Activated naive CD4-positive, alpha-beta T cell treated with anti-CD3 and anti-CD28 coated beads for 36 hours (primary cell): ENCODE measurements around the gene ELK1. TPM values are rescaled to one million over a fixed set of nuclear protein-coding genes. Genes with fewer than 3 reads are reported as not detected.

Experiments
- CTCF ChIA-PET: fragments of 350-600 bp; sonication (Branson Sonifier 250); formaldehyde crosslinking; loops from one replicate; lab custom pipeline; 2021; ENCODE audit warnings: antibody characterized with exemption; lab: Charles Lee
- DNase-seq: peaks from one replicate; pipeline ENCODE4 v3.0.0-alpha.2; 2020
- H3K27ac Mint-ChIP-seq: one replicate; pipeline ENCODE4 v1.8.0; 2021; ENCODE audit warnings: mild to moderate bottlenecking, mixed read lengths
- H3K27me3 Mint-ChIP-seq: one replicate; pipeline ENCODE4 v1.8.0; 2021; ENCODE audit warnings: low read depth, mixed read lengths
- H3K36me3 Mint-ChIP-seq: one replicate; pipeline ENCODE4 v1.8.0; 2021; ENCODE audit warnings: low read depth, mixed read lengths
- H3K4me1 Mint-ChIP-seq: one replicate; pipeline ENCODE4 v1.8.0; 2021; ENCODE audit warnings: low read depth, mixed read lengths
- H3K4me3 Mint-ChIP-seq: one replicate; pipeline ENCODE4 v1.8.0; 2021; ENCODE audit warnings: mild to moderate bottlenecking, moderate library complexity, mixed read lengths
- H3K9me3 Mint-ChIP-seq: one replicate; pipeline ENCODE4 v1.8.0; 2021; ENCODE audit warnings: mixed read lengths
- intact Hi-C: fragments of 100-400 bp; cut with micrococcal nuclease; formaldehyde crosslinking; loops from one replicate; pipeline ENCODE4 v1.15.1; 2023
- total RNA-seq, 2 experiments: library from RNA; stranded (reverse); gene quantifications; one replicate each; pipeline ENCODE4 v1.2.3, GENCODE V29; 2021

The ELK1 gene
- total RNA-seq, 2 experiments from 2014 or later, result 58.1 to 58.8 TPM

DNA sequence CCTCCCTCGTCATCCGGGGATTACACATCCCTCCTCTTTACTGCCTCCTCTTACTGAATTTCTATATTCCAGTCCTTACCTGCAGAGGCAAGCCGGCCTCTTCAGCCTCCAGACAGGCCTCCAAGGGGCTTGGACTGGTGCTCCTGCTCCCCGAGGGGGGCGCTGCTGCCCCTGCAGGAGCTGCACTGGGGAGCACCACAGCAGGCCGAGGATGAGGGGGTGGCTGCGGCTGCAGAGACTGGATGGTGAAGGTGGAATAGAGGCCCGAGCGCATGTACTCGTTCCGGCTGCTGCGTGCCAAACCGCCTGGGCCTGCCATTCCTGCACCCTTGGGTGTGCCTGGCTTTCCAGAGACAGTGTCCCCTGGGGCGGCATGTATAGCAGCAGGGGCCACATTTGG, 11.5 kb downstream of the ELK1 start:
- Mint-ChIP-seq H3K36me3 (peaks cover 33% of the 10 kb centered on the region), H3K27ac (no peak overlapping the region), H3K9me3 (no peaks in the 10 kb centered on the region), H3K4me1 (peaks cover 21% of the 10 kb centered on the region), H3K27me3 (no peaks in the 10 kb centered on the region), H3K4me3 (no peak overlapping the region)
- CTCF ChIA-PET, result no interaction called here
- intact Hi-C loops, result no loop called here
- DNase-seq, result no peak

DNA sequence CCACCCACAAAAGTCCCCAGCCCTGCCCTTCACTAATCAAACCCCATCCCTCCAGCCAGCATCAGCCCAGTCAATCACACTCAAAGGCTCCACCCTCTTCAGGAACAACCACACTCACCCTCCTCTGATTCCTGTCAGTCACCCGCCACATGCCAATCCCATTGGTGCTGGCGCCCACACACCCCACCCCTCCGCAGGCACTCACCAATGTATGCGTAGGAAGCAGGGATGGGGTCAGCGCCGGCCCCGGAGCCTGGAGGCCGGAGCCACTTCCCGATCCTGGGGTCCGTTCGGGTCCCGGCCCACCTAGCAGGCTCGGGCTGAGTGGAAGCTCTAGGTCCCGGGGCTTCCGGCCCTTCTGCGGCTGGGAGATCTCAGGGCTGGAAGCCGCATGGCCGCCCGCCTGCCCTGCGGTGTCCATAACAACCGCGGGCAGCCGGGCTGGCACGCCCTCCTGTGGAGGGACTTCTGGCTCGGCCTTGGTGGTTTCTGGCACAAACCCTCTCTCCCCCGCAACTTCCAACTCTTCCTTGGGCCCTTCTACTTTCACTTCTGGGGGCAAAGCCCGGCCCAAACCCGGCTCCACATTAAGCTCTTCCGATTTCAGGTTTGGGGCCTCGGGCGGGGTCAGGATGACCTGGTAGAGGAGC, 12.7 kb downstream of the ELK1 start:
- peak; percentile 72 for DNase-seq
- CTCF ChIA-PET, result no interaction called here
- Mint-ChIP-seq H3K9me3 (no peaks in the 10 kb centered on the region), H3K4me1 (peaks cover 22% of the 10 kb centered on the region), H3K4me3 (peak overlapping the region; percentile 70), H3K36me3 (peaks cover 33% of the 10 kb centered on the region), H3K27me3 (no peaks in the 10 kb centered on the region), H3K27ac (peak overlapping the region; percentile 77)
- intact Hi-C loops, result no loop called here

DNA sequence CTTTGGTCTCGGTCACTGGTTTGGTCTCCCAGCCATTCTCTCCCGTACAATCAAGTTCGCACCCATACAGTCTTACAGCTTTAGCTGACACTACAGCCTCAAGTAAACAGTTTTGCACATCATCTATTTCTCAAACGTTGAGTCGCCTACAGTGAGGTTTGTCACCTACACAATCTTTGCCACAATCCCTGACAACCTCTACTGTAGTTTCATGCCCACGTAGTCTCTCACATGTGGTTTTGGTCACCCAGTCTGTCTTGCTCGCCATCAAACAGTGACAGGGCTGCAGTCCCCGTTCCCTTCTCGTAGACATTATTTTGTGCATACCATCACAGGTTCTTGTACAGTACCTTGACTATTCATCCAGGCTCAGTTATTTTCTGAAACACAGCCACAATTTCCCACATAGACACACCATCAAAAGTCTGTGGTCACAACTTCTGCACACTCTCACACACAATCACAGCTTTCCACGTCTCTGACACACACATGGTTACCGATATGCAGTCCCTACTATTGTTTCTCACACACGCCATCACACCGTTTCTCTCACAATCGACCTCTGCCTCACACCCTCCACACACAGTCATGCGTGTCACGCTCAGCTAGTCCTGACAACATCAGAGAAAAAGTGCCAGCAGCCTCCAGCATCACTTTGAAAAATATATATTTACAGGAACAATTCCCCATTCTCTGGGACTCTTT, 15.3 kb downstream of the ELK1 start:
- no peaks in the 10 kb centered on the region for H3K9me3 Mint-ChIP-seq
- H3K4me1 Mint-ChIP-seq, result peaks cover 27% of the 10 kb centered on the region
- peak; percentile 25 for DNase-seq
- no peak overlapping the region for H3K27ac Mint-ChIP-seq
- CTCF ChIA-PET, result interaction anchor here (0.7 kb wide), 1 partner anchor 490 kb away, joined by 3 read pairs; no protein-coding TSS in a partner anchor
- intact Hi-C loops, result no loop called here
- no peak overlapping the region for H3K4me3 Mint-ChIP-seq
- no peaks in the 10 kb centered on the region for H3K27me3 Mint-ChIP-seq
- H3K36me3 Mint-ChIP-seq, result peaks cover 22% of the 10 kb centered on the region

DNA sequence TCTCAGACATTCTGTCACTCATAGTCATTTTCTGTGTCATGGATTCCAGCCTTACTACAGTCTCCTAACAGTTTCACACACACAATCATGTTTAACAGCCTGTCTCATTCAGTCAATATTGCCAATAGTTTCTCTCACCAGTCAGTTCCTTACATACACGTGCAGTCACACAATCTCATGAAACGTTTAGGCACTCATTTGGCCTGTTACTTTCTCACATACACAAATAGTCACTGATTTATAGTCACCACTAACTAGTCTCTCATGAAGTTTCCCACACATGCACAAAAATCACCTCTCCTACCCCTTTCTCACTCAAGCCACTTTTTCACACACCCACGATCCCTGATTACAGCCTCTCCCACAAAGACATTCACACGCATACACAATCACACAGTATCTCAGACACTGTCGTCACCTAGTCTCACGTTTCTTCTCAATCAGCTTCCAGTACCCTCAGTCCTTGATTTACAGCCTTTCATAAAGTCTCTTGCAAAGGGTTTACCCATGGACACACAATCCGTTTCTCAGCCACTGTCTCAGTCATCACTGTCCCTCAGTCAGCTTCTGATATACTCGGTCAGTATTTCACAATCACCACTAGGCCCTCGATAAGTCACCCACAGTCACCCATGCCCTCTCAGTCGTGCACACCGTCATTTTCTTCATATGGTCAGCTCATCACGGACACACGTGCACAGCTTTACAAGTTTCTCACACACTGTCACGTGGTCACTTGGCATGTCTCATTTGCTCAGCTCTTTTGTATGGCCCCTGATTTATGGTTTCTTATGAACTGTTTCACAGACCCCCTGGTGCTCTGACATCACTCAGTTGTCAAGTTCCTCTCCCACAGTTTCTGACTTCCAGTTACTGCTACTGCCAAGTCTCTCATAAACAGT, 16.4 kb downstream of the ELK1 start:
- H3K4me1 Mint-ChIP-seq, result peaks cover 31% of the 10 kb centered on the region
- H3K4me3 Mint-ChIP-seq, result no peak overlapping the region
- H3K27ac Mint-ChIP-seq, result no peak overlapping the region
- peaks cover 12% of the 10 kb centered on the region for H3K36me3 Mint-ChIP-seq
- CTCF ChIA-PET, result interaction anchor here (0.6 kb wide), 1 partner anchor 47 kb away, joined by 3 read pairs; no protein-coding TSS in a partner anchor
- intact Hi-C loops, result no loop called here
- H3K9me3 Mint-ChIP-seq, result no peaks in the 10 kb centered on the region
- H3K27me3 Mint-ChIP-seq, result no peaks in the 10 kb centered on the region
- no peak for DNase-seq

DNA sequence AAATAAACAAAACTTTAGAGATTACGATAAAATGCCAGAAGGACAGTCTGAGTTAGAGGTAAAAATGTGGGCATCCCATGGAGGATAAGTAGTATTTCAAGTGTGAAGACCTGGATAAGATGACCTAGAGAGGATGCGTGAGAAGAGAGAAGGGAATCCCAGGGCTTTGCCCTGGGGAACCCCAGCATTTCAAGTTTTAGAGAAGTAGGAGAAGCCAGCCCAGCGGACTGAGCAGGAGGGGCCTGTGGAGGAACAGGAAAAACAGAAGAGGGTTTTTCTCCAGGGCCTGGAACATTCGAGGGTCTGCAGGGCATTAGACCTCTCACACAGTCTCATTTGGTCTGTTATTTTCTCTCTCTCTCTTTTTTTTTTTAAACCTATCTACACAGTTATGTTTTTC, 17.7 kb downstream of the ELK1 start:
- no peak overlapping the region for H3K4me3 Mint-ChIP-seq
- CTCF ChIA-PET, result no interaction called here
- no peaks in the 10 kb centered on the region for H3K27me3 Mint-ChIP-seq
- no peak overlapping the region for H3K27ac Mint-ChIP-seq
- intact Hi-C loops, result no loop called here
- H3K36me3 Mint-ChIP-seq, result peaks cover 7% of the 10 kb centered on the region
- DNase-seq, result no peak
- no peaks in the 10 kb centered on the region for H3K9me3 Mint-ChIP-seq
- peaks cover 30% of the 10 kb centered on the region for H3K4me1 Mint-ChIP-seq

DNA sequence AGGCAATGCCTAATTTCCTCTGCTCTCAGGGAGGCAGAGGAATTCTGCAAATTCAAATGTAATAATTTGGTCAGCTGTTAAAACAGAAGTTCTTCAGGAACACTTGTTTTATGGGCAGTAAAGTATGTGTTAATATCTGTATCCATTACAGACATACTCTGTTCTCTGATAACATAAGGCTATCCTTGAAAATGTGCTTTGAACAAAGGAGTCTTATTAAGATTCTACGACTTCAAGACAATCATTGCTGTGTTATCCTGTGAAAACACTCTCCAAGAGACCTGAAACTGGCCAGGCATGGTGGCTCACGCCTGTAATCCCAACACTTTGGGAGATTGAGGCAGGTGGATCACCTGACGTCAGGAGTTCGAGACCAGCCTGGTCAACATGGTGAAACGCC, 18.7 kb downstream of the ELK1 start:
- CTCF ChIA-PET, result interaction anchor here (0.6 to 1.7 kb wide), 2 partner anchors 16 to 679 kb away, joined by 3 to 4 read pairs; no protein-coding TSS in a partner anchor
- Mint-ChIP-seq H3K27ac (no peak overlapping the region), H3K36me3 (peaks cover 2% of the 10 kb centered on the region), H3K27me3 (no peaks in the 10 kb centered on the region), H3K9me3 (no peaks in the 10 kb centered on the region), H3K4me3 (no peak overlapping the region), H3K4me1 (peaks cover 25% of the 10 kb centered on the region)
- intact Hi-C loops, result no loop called here
- no peak for DNase-seq

DNA sequence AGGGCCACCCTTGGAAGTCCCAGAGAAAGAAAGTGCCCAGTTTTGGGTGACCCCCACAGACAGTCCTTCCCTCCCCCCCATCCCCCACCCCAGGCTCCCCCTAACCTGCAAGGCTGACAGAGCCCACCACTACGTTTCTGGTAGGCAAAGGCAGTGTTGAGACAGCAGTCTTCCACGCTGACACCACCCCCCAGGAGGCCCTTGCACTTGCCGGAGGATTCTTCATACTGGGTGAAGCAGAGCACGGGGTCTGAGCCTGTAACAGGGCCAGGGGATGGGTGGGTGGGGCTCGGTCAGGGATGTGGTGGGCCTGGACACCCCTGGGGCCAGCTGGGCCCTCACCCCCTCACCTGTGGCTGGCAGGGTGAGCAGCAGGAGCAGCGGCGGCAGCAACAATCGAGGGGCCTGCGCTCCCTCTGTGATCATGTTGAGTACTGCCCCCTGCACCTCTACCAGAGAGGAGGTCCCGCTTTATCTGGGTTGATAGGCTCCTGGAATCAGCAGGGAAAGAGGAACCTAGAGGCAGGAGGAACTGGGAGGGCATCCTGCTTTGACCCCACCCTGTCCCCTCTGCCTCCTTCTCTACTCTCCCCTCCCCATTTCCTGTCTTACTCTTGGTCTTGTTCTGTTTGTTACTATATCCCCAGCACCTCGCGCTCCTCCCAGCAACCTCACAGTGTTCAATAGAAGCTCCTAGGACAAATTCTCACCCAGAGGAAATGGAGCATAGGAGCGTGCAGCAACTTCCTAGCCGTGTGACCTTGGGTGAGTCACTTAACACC, 20.8 kb downstream of the ELK1 start, which contains the start of gene CFP:
CFP (minus strand) TSS at position 512 of the 782 bp plus-strand sequence; CDS start at position 426, 86 bp downstream.
- CTCF ChIA-PET, result interaction anchor here (1.3 to 1.7 kb wide), 2 partner anchors 18 to 68 kb away, joined by 3 to 4 read pairs; no protein-coding TSS in a partner anchor
- intact Hi-C loops, result loop anchor here (1.0 to 2.0 kb wide), 3 partner anchors 9 to 69 kb away; partner anchors contain the start of genes ARAF and ELK1
- Mint-ChIP-seq H3K36me3 (no peaks in the 10 kb centered on the region), H3K9me3 (no peaks in the 10 kb centered on the region), H3K27me3 (no peaks in the 10 kb centered on the region), H3K4me3 (peak within 1 kb of the TSS; percentile 67), H3K4me1 (peaks cover 22% of the 10 kb centered on the region), H3K27ac (peak within 1 kb of the TSS; percentile 90)
- DNase-seq, result peak; percentile 42

DNA sequence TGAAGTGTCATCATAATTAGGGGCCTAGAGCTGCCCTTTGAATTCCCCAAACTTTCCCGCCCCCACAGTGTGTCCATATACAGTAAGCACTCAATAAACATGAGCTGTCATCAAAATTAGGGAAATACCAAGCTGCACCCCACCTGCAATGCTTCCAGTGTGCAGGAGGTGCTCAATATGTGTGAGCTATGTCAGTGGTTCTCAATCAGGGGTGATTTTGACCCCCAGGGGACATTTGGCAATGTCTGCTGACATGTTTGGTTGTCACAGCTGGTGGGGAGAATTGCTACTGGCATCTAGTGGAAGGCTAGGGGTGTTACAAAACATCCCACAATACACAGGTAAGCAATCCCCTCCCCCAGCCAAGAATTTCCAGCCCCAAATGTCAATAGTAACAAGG, 21.4 kb downstream of the ELK1 start:
- Mint-ChIP-seq H3K27me3 (no peaks in the 10 kb centered on the region), H3K4me1 (peaks cover 25% of the 10 kb centered on the region), H3K4me3 (peak overlapping the region; percentile 67), H3K27ac (peak overlapping the region; percentile 89), H3K36me3 (no peaks in the 10 kb centered on the region), H3K9me3 (no peaks in the 10 kb centered on the region)
- CTCF ChIA-PET, result interaction anchor here (0.6 to 1.3 kb wide), 2 partner anchors 67 to 111 kb away, joined by 3 read pairs; no protein-coding TSS in a partner anchor
- peak; percentile 41 for DNase-seq
- intact Hi-C loops, result loop anchor here (1.0 to 2.0 kb wide), 2 partner anchors 9 to 68 kb away; partner anchors contain the start of gene ARAF

DNA sequence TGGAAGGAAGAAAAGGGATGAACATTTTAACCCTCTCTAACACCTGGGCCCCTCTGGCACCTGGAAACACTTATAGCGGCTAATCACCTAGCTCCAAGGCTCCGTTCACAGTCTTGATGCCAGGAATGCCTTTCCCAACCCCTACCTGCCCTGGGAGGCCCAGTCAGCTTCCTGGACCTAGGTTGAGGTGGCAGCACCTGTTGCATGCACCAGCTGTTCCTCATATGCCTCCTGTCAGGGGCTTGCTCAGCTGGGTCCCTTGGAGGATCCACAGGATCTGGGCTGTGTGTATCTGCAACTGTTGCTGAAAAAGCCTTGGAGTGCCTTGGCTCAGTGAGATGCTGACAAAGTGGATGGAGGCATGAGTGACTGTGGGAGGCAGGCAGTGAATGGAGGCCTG, 25.0 kb downstream of the ELK1 start:
- no peak overlapping the region for H3K27ac Mint-ChIP-seq
- no peaks in the 10 kb centered on the region for H3K27me3 Mint-ChIP-seq
- intact Hi-C loops, result no loop called here
- no peak for DNase-seq
- CTCF ChIA-PET, result no interaction called here
- H3K9me3 Mint-ChIP-seq, result no peaks in the 10 kb centered on the region
- no peak overlapping the region for H3K4me3 Mint-ChIP-seq
- peaks cover 29% of the 10 kb centered on the region for H3K4me1 Mint-ChIP-seq
- H3K36me3 Mint-ChIP-seq, result no peaks in the 10 kb centered on the region

DNA sequence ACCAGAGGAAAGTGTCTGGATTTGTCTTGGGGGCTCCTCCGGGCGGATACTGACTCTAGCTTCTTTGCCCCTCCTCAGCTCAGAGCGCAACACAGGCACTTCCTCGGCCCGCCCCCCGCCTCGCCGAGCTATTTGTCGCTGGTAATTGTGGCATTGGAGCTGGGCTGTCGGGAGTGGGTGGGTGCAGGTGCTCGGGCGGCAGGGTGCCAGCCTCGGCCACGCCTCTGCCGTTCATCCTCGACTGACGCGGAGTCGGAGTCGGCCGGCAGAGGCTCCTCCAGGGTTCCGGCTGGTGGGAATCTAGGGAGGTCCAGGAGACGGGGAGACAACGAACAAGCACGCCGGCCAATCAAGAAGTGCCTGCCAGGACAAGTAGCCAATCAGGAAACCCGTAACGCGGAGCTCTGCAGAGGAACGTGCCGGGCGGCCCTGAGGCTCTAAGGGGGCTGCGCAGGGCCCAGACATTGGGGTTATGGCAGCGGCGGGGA, 26.8 kb downstream of the ELK1 start:
- Mint-ChIP-seq H3K4me3 (peak overlapping the region; percentile 79), H3K36me3 (no peaks in the 10 kb centered on the region), H3K27ac (no peak overlapping the region), H3K27me3 (no peaks in the 10 kb centered on the region), H3K9me3 (no peaks in the 10 kb centered on the region), H3K4me1 (peaks cover 22% of the 10 kb centered on the region)
- peak; percentile 47 for DNase-seq
- CTCF ChIA-PET, result interaction anchor here (0.8 kb wide), 1 partner anchor 128 kb away, joined by 4 read pairs; no protein-coding TSS in a partner anchor
- intact Hi-C loops, result no loop called here

DNA sequence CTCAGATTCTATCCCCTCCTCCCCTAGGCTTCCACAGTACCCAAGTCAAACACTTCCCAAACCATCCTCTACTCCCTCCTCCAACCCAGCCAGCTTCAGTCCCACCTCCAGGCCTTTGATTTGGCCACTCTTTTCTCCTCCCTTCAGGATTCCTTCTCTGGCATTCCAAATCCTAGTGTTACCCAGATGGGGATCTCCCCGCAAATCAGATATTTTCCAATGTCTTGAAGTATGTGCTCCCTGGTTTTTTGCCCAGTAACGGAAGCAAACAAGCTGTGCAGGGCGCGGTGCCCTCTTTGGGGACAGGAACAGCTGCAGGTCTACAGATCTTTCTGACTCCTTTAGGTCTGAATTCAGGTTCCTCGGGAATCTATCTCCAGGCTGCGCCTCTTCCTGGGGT, 28.5 kb downstream of the ELK1 start:
- Mint-ChIP-seq H3K36me3 (no peaks in the 10 kb centered on the region), H3K27ac (no peak overlapping the region), H3K4me3 (no peak overlapping the region), H3K4me1 (peaks cover 16% of the 10 kb centered on the region), H3K27me3 (no peaks in the 10 kb centered on the region), H3K9me3 (no peaks in the 10 kb centered on the region)
- CTCF ChIA-PET, result no interaction called here
- DNase-seq, result no peak
- intact Hi-C loops, result no loop called here
